CD14-positive monocyte (primary cell): ENCODE results near the gene SOCS2. TPM values are rescaled to one million over a fixed set of nuclear protein-coding genes. Genes with fewer than 3 reads are reported as not detected.

ENCODE experiments used
- DNase-seq, 3 donors: peaks; one replicate each; pipeline ENCODE4 v3.0.0-alpha.2; 2011 to 2022
- H2AFZ ChIP-seq: 2 replicates; pipeline ENCODE4 v1.6.0; 2012; ENCODE audit warnings: mild to moderate bottlenecking, low read depth, low read length, inconsistent platforms; ENCODE audit not compliant: insufficient read depth, poor library complexity, severe bottlenecking
- H3K27ac ChIP-seq, 2 donors: 1 replicate in 1 of 2; 2 replicates in 1 of 2; pipeline ENCODE4 v1.5.1; 2012 to 2013; ENCODE audit warnings: low read length in 2 of 2, control low read depth in 1 of 2, inconsistent platforms in 1 of 2, low read depth in 1 of 2, mild to moderate bottlenecking in 1 of 2
- H3K27me3 ChIP-seq, 2 donors: one replicate each; pipeline versions ENCODE4 v1.6.0 to v1.6.1; 2011 to 2013; ENCODE audit warnings: low read length in 2 of 2; ENCODE audit not compliant: control insufficient read depth in 2 of 2, insufficient read depth in 2 of 2
- H3K36me3 ChIP-seq, 2 donors: replicated peaks in 1 of 2; 1 replicate in 1 of 2; 2 replicates in 1 of 2; pipeline versions ENCODE4 v1.5.1 to v1.6.1; 2012 to 2013; ENCODE audit warnings: low read length in 2 of 2, control low read depth in 1 of 2, inconsistent platforms in 1 of 2, mild to moderate bottlenecking in 1 of 2; ENCODE audit not compliant: insufficient read depth in 2 of 2, control insufficient read depth in 1 of 2
- H3K4me1 ChIP-seq, 2 donors: 1 replicate in 1 of 2; 2 replicates in 1 of 2; pipeline versions ENCODE4 v1.5.1 to v1.6.1; 2012 to 2013; ENCODE audit warnings: low read length in 2 of 2, control low read depth in 1 of 2, inconsistent platforms in 1 of 2, mild to moderate bottlenecking in 1 of 2, moderate library complexity in 1 of 2; ENCODE audit not compliant: insufficient read depth in 2 of 2, control insufficient read depth in 1 of 2
- H3K4me2 ChIP-seq: replicated peaks from 2 replicates; pipeline ENCODE3; 2012; ENCODE audit warnings: low read length, moderate library complexity, mild to moderate bottlenecking; ENCODE audit not compliant: poor library complexity, severe bottlenecking; ENCODE audit errors: extremely low read depth
- H3K4me3 ChIP-seq, 3 experiments: fragments of 200-600 bp in 1 of 3; sonication (generic) in 1 of 3; replicated peaks in 1 of 3; 1 replicate in 2 of 3; 2 replicates in 1 of 3; pipeline ENCODE4 v1.5.1; 2011 to 2013; ENCODE audit warnings: low read length in 3 of 3, mild to moderate bottlenecking in 3 of 3, control low read depth in 2 of 3, low read depth in 2 of 3, inconsistent platforms in 1 of 3, moderate library complexity in 1 of 3
- H3K79me2 ChIP-seq: 2 replicates; pipeline ENCODE4 v1.6.0; 2012; ENCODE audit warnings: mild to moderate bottlenecking, control low read depth, inconsistent platforms, low read length, moderate library complexity; ENCODE audit not compliant: insufficient read depth
- H3K9ac ChIP-seq: 2 replicates; pipeline ENCODE4 v1.6.0; 2017; ENCODE audit warnings: low read length, mild to moderate bottlenecking; ENCODE audit not compliant: insufficient read depth, poor library complexity, severe bottlenecking
- H3K9me3 ChIP-seq, 2 donors: replicated peaks in 1 of 2; 1 replicate in 1 of 2; 2 replicates in 1 of 2; pipeline versions ENCODE4 v1.5.1 to v1.6.1; 2012 to 2013; ENCODE audit warnings: low read length in 2 of 2, control low read depth in 1 of 2; ENCODE audit not compliant: control insufficient read depth in 1 of 2, insufficient read depth in 1 of 2
- H4K20me1 ChIP-seq: 2 replicates; pipeline ENCODE4 v1.6.0; 2012; ENCODE audit warnings: mild to moderate bottlenecking, low read length, control low read depth, moderate library complexity; ENCODE audit not compliant: insufficient read depth
- H3K27ac Mint-ChIP-seq, 7 donors: one replicate each; pipeline ENCODE4 v1.8.0; 2020; ENCODE audit warnings: mild to moderate bottlenecking in 7 of 7, mixed read lengths in 7 of 7, moderate library complexity in 6 of 7, inconsistent platforms in 2 of 7
- H3K27me3 Mint-ChIP-seq, 3 donors: one replicate each; pipeline ENCODE4 v1.8.0; 2021 to 2022; ENCODE audit warnings: low read depth in 3 of 3, mild to moderate bottlenecking in 3 of 3, mixed read lengths in 3 of 3, moderate library complexity in 3 of 3, inconsistent platforms in 1 of 3
- H3K36me3 Mint-ChIP-seq, 2 donors: one replicate each; pipeline ENCODE4 v1.8.0; 2020; ENCODE audit warnings: mixed read lengths in 2 of 2, inconsistent platforms in 1 of 2, mild to moderate bottlenecking in 1 of 2
- H3K4me1 Mint-ChIP-seq: one replicate; pipeline ENCODE4 v1.8.0; 2020; ENCODE audit warnings: mild to moderate bottlenecking, mixed read lengths
- H3K4me3 Mint-ChIP-seq, 2 donors: one replicate each; pipeline ENCODE4 v1.8.0; 2020; ENCODE audit warnings: mild to moderate bottlenecking in 2 of 2, mixed read lengths in 2 of 2, moderate library complexity in 1 of 2
- H3K9me3 Mint-ChIP-seq, 7 donors: one replicate each; pipeline ENCODE4 v1.8.0; 2020 to 2022; ENCODE audit warnings: mixed read lengths in 7 of 7, mild to moderate bottlenecking in 6 of 7, moderate library complexity in 6 of 7, inconsistent platforms in 2 of 7
- CTCF ChIP-seq: fragments of 200-600 bp; IDR thresholded peaks from one replicate; pipeline ENCODE4 v1.8.0; 2022; ENCODE audit warnings: antibody characterized with exemption, mild to moderate bottlenecking
- WGBS: methylation state at CpG from one replicate; pipeline ENCODE4 v1.1.5; 2013; ENCODE audit warnings: missing lambda C conversion rate; ENCODE audit not compliant: insufficient coverage; 5-methylcytosine and 5-hydroxymethylcytosine counted together
- intact Hi-C, 2 donors: fragments of 100-400 bp; cut with micrococcal nuclease; formaldehyde crosslinking; loops; one replicate each; pipeline versions ENCODE4 v1.15.0 to v1.15.1; 2023
- polyA plus RNA-seq, 3 donors: library from polyadenylated mRNA; depleted of rRNA in 1 of 3; unstranded in 2 of 3; stranded (reverse) in 1 of 3; fragments of 300-500 nt in 2 of 3; fragments of >200 nt in 1 of 3; fragmentation: Illumina TruSeq in 2 of 3; gene quantifications; 1 replicate in 2 of 3; 2 replicates in 1 of 3; pipeline ENCODE4 v1.2.3, GENCODE V29; 2012 to 2021

The SOCS2 gene
- polyA plus RNA-seq, 3 donors = 0.18 to 0.91 (median 0.22) TPM

GRCh38 chr12:93614917-93615596, 42.6 kb downstream of the SOCS2 start:
- H3K27me3 ChIP-seq = peaks cover 0 to 2% of the 10 kb centered on the region in 2 donors
- no peak overlapping the region for H3K9ac ChIP-seq
- peaks cover 0 to 4% of the 10 kb centered on the region in 2 donors for H3K4me1 ChIP-seq
- H3K9me3 Mint-ChIP-seq = peaks cover 0 to 11% (median 2%) of the 10 kb centered on the region in 7 donors
- H3K9me3 ChIP-seq = no peaks in the 10 kb centered on the region
- TF ChIP-seq CTCF = no peak
- peaks cover 2 to 5% (median 2%) of the 10 kb centered on the region in 3 donors for H3K27me3 Mint-ChIP-seq
- H3K4me2 ChIP-seq = no peak overlapping the region
- no peaks in the 10 kb centered on the region for H4K20me1 ChIP-seq
- no peaks in the 10 kb centered on the region for H3K36me3 Mint-ChIP-seq
- intact Hi-C loops = no loop called here
- peaks cover 12% of the 10 kb centered on the region for H3K4me1 Mint-ChIP-seq
- 92% methylated on average over 2 of the region's 2 CpGs for WGBS
- no peaks in the 10 kb centered on the region for H3K36me3 ChIP-seq
- H3K79me2 ChIP-seq = no peaks in the 10 kb centered on the region
- DNase-seq = no peak
- H3K27ac Mint-ChIP-seq = no peak overlapping the region
- no peak overlapping the region for H3K4me3 Mint-ChIP-seq
- no peak overlapping the region for H2AFZ ChIP-seq
- H3K4me3 ChIP-seq = no peak overlapping the region
- H3K27ac ChIP-seq = no peak overlapping the region

- Histone ChIP-seq H3K9me3 (no peaks in the 10 kb centered on the region), H3K27ac (no peak overlapping the region), H3K9ac (no peak overlapping the region), H2AFZ (no peak overlapping the region), H3K36me3 (no peaks in the 10 kb centered on the region), H3K79me2 (no peaks in the 10 kb centered on the region), H4K20me1 (no peaks in the 10 kb centered on the region), H3K4me3 (no peak overlapping the region), H3K4me2 (no peak overlapping the region), H3K27me3 (peaks cover 0 to 2% of the 10 kb centered on the region in 2 donors), H3K4me1 (peaks cover 0 to 4% of the 10 kb centered on the region in 2 donors)
- intact Hi-C loops = no loop called here
- H3K4me3 Mint-ChIP-seq = peak overlapping the region in 1 of 2 donors; percentile 17
- peak in 1 of 3 donors; percentile 23 for DNase-seq
- 47% methylated on average over 6 of the region's 8 CpGs for WGBS
- peaks cover 0 to 11% (median 2%) of the 10 kb centered on the region in 7 donors for H3K9me3 Mint-ChIP-seq
- TF ChIP-seq CTCF = no peak
- peaks cover 12% of the 10 kb centered on the region for H3K4me1 Mint-ChIP-seq
- peaks cover 2 to 8% (median 2%) of the 10 kb centered on the region in 3 donors for H3K27me3 Mint-ChIP-seq
- H3K27ac Mint-ChIP-seq = peak overlapping the region in 1 of 7 donors; percentile 63
- H3K36me3 Mint-ChIP-seq = no peaks in the 10 kb centered on the region
Measured at GRCh38 chr12:93616584-93617101, 44.2 kb downstream of the SOCS2 start.
